Mammary epithelial cell (primary cell): ENCODE data around the gene CPXM2.

Experiments
- CTCF ChIP-seq, 2 donors: IDR thresholded peaks in 1 of 2; conservative IDR thresholded peaks in 1 of 2; 2 replicates each; pipeline ENCODE4 v1.5.1; 2011 to 2012; ENCODE audit warnings: inconsistent platforms in 2 of 2, low read length in 2 of 2, mild to moderate bottlenecking in 2 of 2, control low read depth in 1 of 2, low read depth in 1 of 2; ENCODE audit not compliant: insufficient read depth in 1 of 2; ENCODE audit errors: extremely low read depth in 1 of 2
- EZH2 ChIP-seq: IDR thresholded peaks from 2 replicates; pipeline ENCODE4 v1.6.1; 2012; ENCODE audit warnings: low read length, inconsistent platforms, borderline replicate concordance

DNA sequence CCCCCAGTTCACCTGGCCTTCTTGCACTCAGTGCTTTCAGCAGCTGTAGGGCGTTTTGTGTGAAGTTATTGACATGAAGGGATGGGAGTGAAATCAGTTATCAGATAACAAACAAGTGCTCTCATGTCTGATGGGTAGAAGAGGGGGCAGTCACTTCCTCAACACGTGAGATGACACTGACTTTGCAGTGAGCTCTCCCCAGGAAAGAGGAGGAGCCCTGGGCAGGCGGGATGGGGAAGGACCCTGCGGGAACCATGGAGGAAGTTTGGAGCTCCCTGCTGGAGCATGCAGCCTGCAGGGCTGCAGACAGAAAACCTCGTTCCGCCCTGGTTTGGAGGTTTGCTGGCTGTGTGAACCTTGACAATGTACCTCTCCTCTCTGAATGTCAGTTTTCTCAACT is 186.8 kb downstream of the CPXM2 start:
- TF ChIP-seq CTCF (conservative IDR thresholded peaks at IDR 0.05 in 1 of 2, IDR thresholded peaks at IDR 0.05 in 1 of 2; ENCODE audit: extremely low read depth in 1 of 2, insufficient read depth in 1 of 2, low read depth in 1 of 2, low read length in 2 of 2): no peak
- TF ChIP-seq EZH2: no peak
